AG09319 (cell line): Measurements from ENCODE around the gene DHX35.

ENCODE experiments used
- DNase-seq: peaks from one replicate; pipeline ENCODE4 v3.0.0-alpha.2; 2010; ENCODE audit warnings: low read depth; ENCODE audit errors: extremely low read depth
- TF ChIP-seq, protein P1 (sequence below): IDR thresholded peaks from 2 replicates; pipeline ENCODE4 v1.5.1; 2011; ENCODE audit warnings: low read depth, mild to moderate bottlenecking, inconsistent platforms, low read length, moderate library complexity

Gene DHX35

GRCh38 chr20:39038047-39038446, 75.9 kb downstream of the DHX35 start:
- TF ChIP-seq, protein P1, sequence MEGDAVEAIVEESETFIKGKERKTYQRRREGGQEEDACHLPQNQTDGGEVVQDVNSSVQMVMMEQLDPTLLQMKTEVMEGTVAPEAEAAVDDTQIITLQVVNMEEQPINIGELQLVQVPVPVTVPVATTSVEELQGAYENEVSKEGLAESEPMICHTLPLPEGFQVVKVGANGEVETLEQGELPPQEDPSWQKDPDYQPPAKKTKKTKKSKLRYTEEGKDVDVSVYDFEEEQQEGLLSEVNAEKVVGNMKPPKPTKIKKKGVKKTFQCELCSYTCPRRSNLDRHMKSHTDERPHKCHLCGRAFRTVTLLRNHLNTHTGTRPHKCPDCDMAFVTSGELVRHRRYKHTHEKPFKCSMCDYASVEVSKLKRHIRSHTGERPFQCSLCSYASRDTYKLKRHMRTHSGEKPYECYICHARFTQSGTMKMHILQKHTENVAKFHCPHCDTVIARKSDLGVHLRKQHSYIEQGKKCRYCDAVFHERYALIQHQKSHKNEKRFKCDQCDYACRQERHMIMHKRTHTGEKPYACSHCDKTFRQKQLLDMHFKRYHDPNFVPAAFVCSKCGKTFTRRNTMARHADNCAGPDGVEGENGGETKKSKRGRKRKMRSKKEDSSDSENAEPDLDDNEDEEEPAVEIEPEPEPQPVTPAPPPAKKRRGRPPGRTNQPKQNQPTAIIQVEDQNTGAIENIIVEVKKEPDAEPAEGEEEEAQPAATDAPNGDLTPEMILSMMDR = no peak
- no peak for DNase-seq

DNA sequence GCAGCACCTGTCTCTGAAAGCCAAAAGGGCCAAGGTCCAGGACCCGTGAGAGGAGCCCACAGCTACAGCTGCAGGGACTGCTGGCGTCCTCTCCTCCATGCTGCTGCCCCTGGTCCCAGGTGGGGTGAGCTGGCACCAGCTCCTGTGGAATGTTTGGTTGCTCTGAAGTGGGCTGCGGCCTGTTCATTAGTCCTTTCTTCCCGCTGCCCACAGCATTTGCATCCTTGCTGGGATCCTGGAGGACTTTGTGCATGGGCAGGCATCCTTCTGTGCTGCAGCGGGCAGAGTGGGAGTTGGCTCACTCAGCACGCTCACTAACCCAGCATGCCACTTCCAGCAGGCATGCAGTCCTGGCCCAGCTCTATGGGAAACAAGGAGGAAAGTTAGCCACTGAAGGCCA, 76.4 kb downstream of the DHX35 start:
- TF ChIP-seq, protein P1 = no peak
- DNase-seq = no peak

- TF ChIP-seq, protein P1 = no peak
- no peak for DNase-seq
These were observed 77.1 kb downstream of the DHX35 start for GRCh38 chr20:39039261-39039660.

GRCh38 chr20:39040116-39040515, 78.0 kb downstream of the DHX35 start:
- TF ChIP-seq, protein P1 = no peak
- DNase-seq = no peak

- TF ChIP-seq, protein P1 = no peak
- DNase-seq = no peak
These were observed 78.9 kb downstream of the DHX35 start for GRCh38 chr20:39041067-39041466.

- TF ChIP-seq, protein P1 = no peak
- DNase-seq = no peak
These were observed 80.4 kb downstream of the DHX35 start for GRCh38 chr20:39042279-39043150.

DNA sequence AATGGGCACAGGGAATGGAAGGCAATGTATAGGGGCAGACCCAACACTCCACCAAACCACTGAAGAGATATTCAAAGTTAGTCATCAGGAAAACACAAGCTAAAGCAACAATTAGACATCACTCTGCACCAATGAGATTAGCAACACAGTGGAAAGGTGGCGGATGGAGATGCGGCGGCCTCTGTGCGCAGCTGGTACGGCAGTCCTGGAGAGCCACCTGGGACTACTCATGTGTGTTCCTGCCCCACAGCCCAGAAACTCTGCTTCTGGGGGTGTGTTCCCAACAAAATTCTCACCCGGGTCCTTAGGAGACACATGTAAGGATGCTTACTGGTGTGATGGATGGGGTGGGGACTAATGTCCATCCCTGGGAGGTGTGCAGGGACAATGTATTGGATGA, 82.4 kb downstream of the DHX35 start:
- TF ChIP-seq, protein P1 = no peak
- no peak for DNase-seq
